ENCODE results near the gene GABBR2. TPM values are rescaled to one million over a fixed set of nuclear protein-coding genes. Genes with fewer than 3 reads are reported as not detected.

Gene GABBR2
- total RNA-seq, 1 donor from 2014 or later = not detected

DNA sequence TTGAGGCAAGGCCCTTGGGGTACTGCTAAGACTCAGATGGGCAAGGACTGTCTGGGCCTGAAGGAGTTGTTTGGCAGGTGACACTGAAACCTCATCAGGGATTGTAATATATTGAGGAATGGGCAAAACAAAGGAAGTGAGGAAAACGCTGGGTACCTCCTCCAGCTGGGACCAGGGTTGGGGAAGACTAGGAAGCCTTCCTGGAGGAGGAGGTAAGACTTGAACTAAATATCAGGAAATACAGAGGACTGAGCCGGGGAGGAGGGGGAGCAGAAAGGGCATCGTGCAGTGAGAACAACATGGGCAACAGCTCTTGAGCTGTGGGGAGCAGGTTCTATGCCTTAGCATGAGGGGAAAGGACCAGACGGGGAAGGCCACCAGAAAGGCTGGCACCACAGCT is 144.0 kb downstream of the GABBR2 start:
- TF ChIP-seq, protein P1, sequence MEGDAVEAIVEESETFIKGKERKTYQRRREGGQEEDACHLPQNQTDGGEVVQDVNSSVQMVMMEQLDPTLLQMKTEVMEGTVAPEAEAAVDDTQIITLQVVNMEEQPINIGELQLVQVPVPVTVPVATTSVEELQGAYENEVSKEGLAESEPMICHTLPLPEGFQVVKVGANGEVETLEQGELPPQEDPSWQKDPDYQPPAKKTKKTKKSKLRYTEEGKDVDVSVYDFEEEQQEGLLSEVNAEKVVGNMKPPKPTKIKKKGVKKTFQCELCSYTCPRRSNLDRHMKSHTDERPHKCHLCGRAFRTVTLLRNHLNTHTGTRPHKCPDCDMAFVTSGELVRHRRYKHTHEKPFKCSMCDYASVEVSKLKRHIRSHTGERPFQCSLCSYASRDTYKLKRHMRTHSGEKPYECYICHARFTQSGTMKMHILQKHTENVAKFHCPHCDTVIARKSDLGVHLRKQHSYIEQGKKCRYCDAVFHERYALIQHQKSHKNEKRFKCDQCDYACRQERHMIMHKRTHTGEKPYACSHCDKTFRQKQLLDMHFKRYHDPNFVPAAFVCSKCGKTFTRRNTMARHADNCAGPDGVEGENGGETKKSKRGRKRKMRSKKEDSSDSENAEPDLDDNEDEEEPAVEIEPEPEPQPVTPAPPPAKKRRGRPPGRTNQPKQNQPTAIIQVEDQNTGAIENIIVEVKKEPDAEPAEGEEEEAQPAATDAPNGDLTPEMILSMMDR (IDR thresholded peaks at IDR 0.05) = no peak
- peaks cover 8% of the 10 kb centered on the region for H3K27me3 Mint-ChIP-seq (ENCODE audit: unreplicated experiment)
- H3K4me1 Mint-ChIP-seq (ENCODE audit: unreplicated experiment) = no peaks in the 10 kb centered on the region
- H3K9me3 Mint-ChIP-seq (ENCODE audit: unreplicated experiment) = no peaks in the 10 kb centered on the region
- no peaks in the 10 kb centered on the region for H3K36me3 Mint-ChIP-seq (ENCODE audit: unreplicated experiment)
- no peak overlapping the region for H3K27ac Mint-ChIP-seq (ENCODE audit: unreplicated experiment)
- no peak for DNase-seq (ENCODE audit: extremely low spot score, unreplicated experiment)
- no peak overlapping the region for H3K4me3 Mint-ChIP-seq (ENCODE audit: unreplicated experiment)

DNA sequence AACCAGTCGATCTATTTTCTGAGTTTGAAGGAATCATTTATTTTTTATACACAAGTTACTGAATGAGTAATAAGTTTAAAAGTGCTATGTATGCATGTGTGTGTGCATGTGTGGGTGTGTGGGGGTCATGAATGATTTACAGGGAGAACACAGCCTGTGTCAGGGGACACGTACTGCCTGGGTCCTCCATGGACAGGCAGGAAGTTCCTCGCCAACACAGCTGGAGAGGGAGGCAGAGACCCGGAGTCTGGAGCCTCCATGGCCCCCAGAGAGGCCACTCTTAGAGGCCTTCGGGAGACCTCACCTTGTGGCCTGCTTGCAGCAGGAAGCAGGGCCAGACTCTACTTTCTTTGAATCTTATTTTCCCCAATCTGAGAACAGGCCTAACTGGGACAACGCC is 144.7 kb downstream of the GABBR2 start:
- Mint-ChIP-seq H3K36me3 (ENCODE audit: unreplicated experiment) (no peaks in the 10 kb centered on the region), H3K9me3 (ENCODE audit: unreplicated experiment) (no peaks in the 10 kb centered on the region), H3K27ac (ENCODE audit: unreplicated experiment) (no peak overlapping the region), H3K4me1 (ENCODE audit: unreplicated experiment) (no peaks in the 10 kb centered on the region), H3K4me3 (ENCODE audit: unreplicated experiment) (no peak overlapping the region), H3K27me3 (ENCODE audit: unreplicated experiment) (peaks cover 9% of the 10 kb centered on the region)
- TF ChIP-seq, protein P1 (IDR thresholded peaks at IDR 0.05) = no peak
- peak; percentile 73 for DNase-seq (ENCODE audit: extremely low spot score, unreplicated experiment)

DNA sequence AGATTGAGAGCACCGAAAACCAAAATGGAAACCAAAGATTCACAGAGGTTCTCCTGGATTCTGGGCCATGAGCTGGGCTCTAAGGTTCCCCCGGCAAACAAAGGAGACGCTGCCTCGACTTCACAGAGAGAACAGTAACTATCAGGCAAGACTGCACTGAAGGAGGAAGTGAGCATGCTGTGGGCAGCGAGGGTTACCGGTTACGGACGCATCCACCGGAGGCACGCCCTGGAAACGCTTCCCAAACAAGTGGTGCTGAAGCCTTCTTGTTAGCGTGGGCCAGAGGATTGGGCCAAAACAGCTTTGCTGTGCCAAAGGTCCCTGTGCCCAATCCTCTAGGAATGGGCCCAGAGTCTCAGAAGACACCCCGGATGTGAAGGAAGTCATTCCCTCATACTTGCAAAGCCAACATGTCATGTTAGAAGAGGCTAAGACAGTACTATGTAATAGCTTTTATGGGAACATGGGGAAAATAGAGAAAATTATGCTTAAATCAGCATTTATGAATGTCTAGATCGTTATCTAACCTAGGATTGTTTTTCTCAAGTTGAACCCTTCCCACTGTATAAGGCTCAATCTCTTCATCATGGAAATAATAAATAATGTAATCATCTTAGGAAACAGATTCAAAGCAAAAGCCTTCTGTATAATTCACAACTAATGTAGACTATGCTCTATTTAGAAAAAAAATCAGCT is 145.4 kb downstream of the GABBR2 start:
- peaks cover 6% of the 10 kb centered on the region for H3K27me3 Mint-ChIP-seq (ENCODE audit: unreplicated experiment)
- H3K9me3 Mint-ChIP-seq (ENCODE audit: unreplicated experiment) = no peaks in the 10 kb centered on the region
- H3K27ac Mint-ChIP-seq (ENCODE audit: unreplicated experiment) = no peak overlapping the region
- peak; percentile 77 for DNase-seq (ENCODE audit: extremely low spot score, unreplicated experiment)
- H3K36me3 Mint-ChIP-seq (ENCODE audit: unreplicated experiment) = no peaks in the 10 kb centered on the region
- H3K4me1 Mint-ChIP-seq (ENCODE audit: unreplicated experiment) = no peaks in the 10 kb centered on the region
- no peak overlapping the region for H3K4me3 Mint-ChIP-seq (ENCODE audit: unreplicated experiment)
- TF ChIP-seq, protein P1 (IDR thresholded peaks at IDR 0.05) = no peak

DNA sequence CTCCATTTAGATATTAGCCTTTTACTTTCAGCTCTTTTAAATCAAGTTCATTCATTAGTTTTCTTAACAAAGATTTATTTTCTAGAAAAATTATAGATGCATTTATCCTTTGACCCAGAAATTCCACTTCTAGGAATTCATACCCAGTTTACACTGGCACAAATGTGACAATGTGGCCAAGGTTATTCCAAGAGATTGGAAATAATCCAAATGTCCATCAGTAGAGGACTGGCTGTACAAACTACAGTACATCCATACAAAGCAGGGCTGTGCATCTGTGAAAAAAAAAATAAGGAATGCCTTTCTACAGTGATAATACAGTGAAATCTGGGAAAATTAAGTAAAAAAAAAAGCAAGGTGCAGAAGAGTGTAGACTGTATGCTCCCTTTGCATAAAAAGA is 149.2 kb downstream of the GABBR2 start:
- H3K27ac Mint-ChIP-seq (ENCODE audit: unreplicated experiment) = no peak overlapping the region
- H3K36me3 Mint-ChIP-seq (ENCODE audit: unreplicated experiment) = no peaks in the 10 kb centered on the region
- no peaks in the 10 kb centered on the region for H3K9me3 Mint-ChIP-seq (ENCODE audit: unreplicated experiment)
- TF ChIP-seq, protein P1 (IDR thresholded peaks at IDR 0.05) = no peak
- H3K4me3 Mint-ChIP-seq (ENCODE audit: unreplicated experiment) = no peak overlapping the region
- peaks cover 13% of the 10 kb centered on the region for H3K27me3 Mint-ChIP-seq (ENCODE audit: unreplicated experiment)
- DNase-seq (ENCODE audit: extremely low spot score, unreplicated experiment) = no peak
- H3K4me1 Mint-ChIP-seq (ENCODE audit: unreplicated experiment) = no peaks in the 10 kb centered on the region

DNA sequence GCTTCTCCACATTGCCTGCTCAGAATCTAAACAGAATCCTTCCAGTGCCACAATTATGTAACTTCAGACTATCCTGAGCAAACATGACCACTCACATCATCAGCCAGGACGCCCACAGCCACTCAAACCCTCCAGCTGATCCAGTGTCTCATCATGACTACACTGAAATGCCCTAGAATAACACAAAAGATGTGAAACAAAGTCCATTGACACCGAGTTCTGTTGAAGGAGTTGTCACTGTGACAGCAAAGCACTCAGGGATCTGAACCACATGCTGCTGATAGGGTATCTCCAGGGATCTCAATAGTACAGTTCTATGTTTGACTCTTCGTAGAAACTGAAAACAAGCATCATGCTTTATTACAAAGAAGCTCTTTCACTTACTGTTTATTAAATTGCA is 150.2 kb downstream of the GABBR2 start:
- no peaks in the 10 kb centered on the region for H3K4me1 Mint-ChIP-seq (ENCODE audit: unreplicated experiment)
- peaks cover 16% of the 10 kb centered on the region for H3K27me3 Mint-ChIP-seq (ENCODE audit: unreplicated experiment)
- H3K4me3 Mint-ChIP-seq (ENCODE audit: unreplicated experiment) = no peak overlapping the region
- DNase-seq (ENCODE audit: extremely low spot score, unreplicated experiment) = peak; percentile 40
- TF ChIP-seq, protein P1 (IDR thresholded peaks at IDR 0.05) = no peak
- H3K36me3 Mint-ChIP-seq (ENCODE audit: unreplicated experiment) = no peaks in the 10 kb centered on the region
- H3K9me3 Mint-ChIP-seq (ENCODE audit: unreplicated experiment) = no peaks in the 10 kb centered on the region
- H3K27ac Mint-ChIP-seq (ENCODE audit: unreplicated experiment) = no peak overlapping the region
